ENCODE measurements around the gene LTB4R2.

Gene LTB4R2

GRCh38 chr14:24298892-24299254 lies 11.1 kb upstream of the LTB4R2 start:
- H3K27ac ChIP-seq = peak overlapping the region; percentile 60 to 87 (median 78); a peak in 21 of 22 replicates
- no peak for TF ChIP-seq Cebpa-rat (IDR thresholded peaks at IDR 0.05)
- no peaks in the 10 kb centered on the region for H3K27me3 ChIP-seq
- H3K4me3 ChIP-seq = peak overlapping the region; percentile 64 to 95 (median 88)
- peaks cover 36 to 55% (median 43%) of the 10 kb centered on the region in 11 experiments for H3K36me3 ChIP-seq
- H3K4me2 ChIP-seq = peak overlapping the region; percentile 81 to 100 (median 98)
- H3K4me1 ChIP-seq = peaks cover 53 to 65% (median 55%) of the 10 kb centered on the region in 10 experiments
- H4K20me1 ChIP-seq = peaks cover 0 to 36% (median 5%) of the 10 kb centered on the region in 11 experiments; a peak in 8 of 22 replicates
- no peaks in the 10 kb centered on the region for H3K9me3 ChIP-seq (replicated peaks in 1 of 11)
- H3K9ac ChIP-seq = peak overlapping the region; percentile 75 to 93 (median 85)

- peaks cover 0 to 43% (median 5%) of the 10 kb centered on the region in 11 experiments; a peak in 8 of 22 replicates for H4K20me1 ChIP-seq
- peaks cover 42 to 56% (median 49%) of the 10 kb centered on the region in 11 experiments for H3K36me3 ChIP-seq
- peak within 1 kb of the TSS; percentile 75 to 93 (median 85) for H3K9ac ChIP-seq
- H3K4me2 ChIP-seq = peak within 1 kb of the TSS; percentile 81 to 100 (median 98)
- peaks cover 53 to 65% (median 55%) of the 10 kb centered on the region in 10 experiments for H3K4me1 ChIP-seq
- peak within 1 kb of the TSS; percentile 64 to 95 (median 88) for H3K4me3 ChIP-seq
- no peaks in the 10 kb centered on the region for H3K9me3 ChIP-seq (replicated peaks in 1 of 11)
- TF ChIP-seq Cebpa-rat (IDR thresholded peaks at IDR 0.05) = no peak
- H3K27me3 ChIP-seq = no peaks in the 10 kb centered on the region
- H3K27ac ChIP-seq = peak within 1 kb of the TSS; percentile 60 to 87 (median 78)
Observed at GRCh38 chr14:24299255-24300191, 10.4 kb upstream of the LTB4R2 start, which contains the start of the genes DHRS1 and NOP9. Gene DHRS1 (minus strand): TSS chr14:24299780. CDS start chr14:24299106, 674 bp downstream. Gene NOP9 (plus strand): TSS chr14:24299850. CDS start chr14:24299955, 105 bp downstream.

- Histone ChIP-seq H3K36me3 (peaks cover 48 to 56% (median 54%) of the 10 kb centered on the region in 11 experiments), H3K27me3 (no peaks in the 10 kb centered on the region), H3K27ac (peak overlapping the region in 10 of 11 experiments; percentile 65 to 87 (median 78); a peak in 21 of 22 replicates), H3K4me2 (peak overlapping the region; percentile 81 to 100 (median 97)), H3K4me3 (peak overlapping the region; percentile 64 to 95 (median 88)), H3K4me1 (peaks cover 53 to 65% (median 55%) of the 10 kb centered on the region in 10 experiments), H3K9me3 (replicated peaks in 1 of 11) (no peaks in the 10 kb centered on the region), H4K20me1 (peaks cover 0 to 49% (median 7%) of the 10 kb centered on the region in 11 experiments; a peak in 11 of 22 replicates), H3K9ac (peak overlapping the region; percentile 75 to 93 (median 85))
- no peak for TF ChIP-seq Cebpa-rat (IDR thresholded peaks at IDR 0.05)
Observed at GRCh38 chr14:24300326-24300980, 9.5 kb upstream of the LTB4R2 start.

- no peak for TF ChIP-seq Cebpa-rat (IDR thresholded peaks at IDR 0.05)
- H3K4me2 ChIP-seq = no peak overlapping the region
- no peak overlapping the region for H3K27ac ChIP-seq
- H3K9me3 ChIP-seq (replicated peaks in 1 of 11) = no peaks in the 10 kb centered on the region
- H4K20me1 ChIP-seq = peaks cover 0 to 80% (median 24%) of the 10 kb centered on the region in 11 experiments; a peak in 12 of 22 replicates
- H3K27me3 ChIP-seq = no peaks in the 10 kb centered on the region
- peaks cover 68 to 82% (median 78%) of the 10 kb centered on the region in 11 experiments for H3K36me3 ChIP-seq
- H3K9ac ChIP-seq = 0 out of 22 replicates have a peak overlapping the region, but pooled peaks of 1 of the 11 experiments have one; percentile 24
- peaks cover 30 to 49% (median 35%) of the 10 kb centered on the region in 10 experiments for H3K4me1 ChIP-seq
- H3K4me3 ChIP-seq = no peak overlapping the region
Observed at GRCh38 chr14:24304019-24304387, 5.9 kb upstream of the LTB4R2 start.

- H3K27me3 ChIP-seq = no peaks in the 10 kb centered on the region
- H3K27ac ChIP-seq = peak overlapping the region in 1 of 11 experiments; percentile 23; a peak in 2 of 22 replicates
- H3K4me2 ChIP-seq = 0 out of 22 replicates have a peak overlapping the region, but pooled peaks of 1 of the 11 experiments have one; percentile 100
- H3K4me1 ChIP-seq = peaks cover 41 to 56% (median 47%) of the 10 kb centered on the region in 10 experiments
- peak overlapping the region in 5 of 11 experiments; percentile 2 to 40 (median 22); a peak in 3 of 22 replicates for H3K9ac ChIP-seq
- no peak for TF ChIP-seq Cebpa-rat (IDR thresholded peaks at IDR 0.05)
- peaks cover 0 to 75% (median 30%) of the 10 kb centered on the region in 11 experiments; a peak in 13 of 22 replicates for H4K20me1 ChIP-seq
- H3K9me3 ChIP-seq (replicated peaks in 1 of 11) = no peaks in the 10 kb centered on the region
- no peak overlapping the region for H3K4me3 ChIP-seq
- H3K36me3 ChIP-seq = peaks cover 57 to 83% (median 71%) of the 10 kb centered on the region in 11 experiments
Observed at GRCh38 chr14:24307156-24307574, 2.8 kb upstream of the LTB4R2 start.

GRCh38 chr14:24307575-24308341 lies 2.2 kb upstream of the LTB4R2 start, which contains the start of gene CIDEB:
Gene CIDEB (minus strand): TSS chr14:24307977. CDS start chr14:24307858, 119 bp downstream.
- no peaks in the 10 kb centered on the region for H3K9me3 ChIP-seq (replicated peaks in 1 of 11)
- peaks cover 47 to 60% (median 52%) of the 10 kb centered on the region in 10 experiments for H3K4me1 ChIP-seq
- peak within 1 kb of the TSS; percentile 23 to 100 (median 96); a peak in 21 of 22 replicates for H3K4me2 ChIP-seq
- H3K27ac ChIP-seq = peak within 1 kb of the TSS in 9 of 11 experiments; percentile 9 to 93 (median 22); a peak in 12 of 22 replicates
- no peak for TF ChIP-seq Cebpa-rat (IDR thresholded peaks at IDR 0.05)
- H4K20me1 ChIP-seq = peaks cover 0 to 69% (median 24%) of the 10 kb centered on the region in 11 experiments; a peak in 13 of 22 replicates
- no peaks in the 10 kb centered on the region for H3K27me3 ChIP-seq
- H3K36me3 ChIP-seq = peaks cover 51 to 77% (median 65%) of the 10 kb centered on the region in 11 experiments
- H3K9ac ChIP-seq = peak within 1 kb of the TSS in 9 of 11 experiments; percentile 22 to 91 (median 88); a peak in 11 of 22 replicates
- peak within 1 kb of the TSS in 3 of 10 experiments; percentile 70 to 80 (median 75); a peak in 4 of 20 replicates for H3K4me3 ChIP-seq

GRCh38 chr14:24308342-24309124 lies 1.4 kb upstream of the LTB4R2 start:
- TF ChIP-seq Cebpa-rat (IDR thresholded peaks at IDR 0.05) = no peak
- Histone ChIP-seq H4K20me1 (peaks cover 0 to 62% (median 24%) of the 10 kb centered on the region in 11 experiments; a peak in 13 of 22 replicates), H3K4me1 (peaks cover 55 to 65% (median 60%) of the 10 kb centered on the region in 10 experiments), H3K9ac (peak overlapping the region in 8 of 11 experiments; percentile 79 to 91 (median 88); a peak in 12 of 22 replicates), H3K27me3 (no peaks in the 10 kb centered on the region), H3K4me2 (peak overlapping the region; percentile 85 to 100 (median 97); a peak in 21 of 22 replicates), H3K4me3 (peak overlapping the region in 3 of 10 experiments; percentile 70 to 80 (median 75); a peak in 5 of 20 replicates), H3K9me3 (replicated peaks in 1 of 11) (no peaks in the 10 kb centered on the region), H3K36me3 (peaks cover 43 to 69% (median 58%) of the 10 kb centered on the region in 11 experiments), H3K27ac (peak overlapping the region in 7 of 11 experiments; percentile 9 to 94 (median 30); a peak in 8 of 22 replicates)

Measured in BLaER1 treated with 17β-estradiol and CSF1 and Interleukin-3, amounts not matched to agents 10 nM and 100 nM (cell line).